Chondrocyte (in vitro differentiated cells): ENCODE data around the gene COL28A1. TPM values are rescaled to one million over a fixed set of nuclear protein-coding genes. Genes with fewer than 3 reads are reported as not detected.

Source experiments
- DNase-seq: peaks from one replicate; pipeline ENCODE4 v3.0.0; 2021; ENCODE audit warnings: mixed read lengths, low spot score
- H3K27ac Mint-ChIP-seq: one replicate; pipeline ENCODE4 v1.8.0; 2021; ENCODE audit warnings: mild to moderate bottlenecking, moderate library complexity, mixed read lengths; ENCODE audit not compliant: unreplicated experiment
- H3K27me3 Mint-ChIP-seq: 2 replicates; pipeline ENCODE4 v1.8.0; 2021; ENCODE audit warnings: low read depth, mixed read lengths
- H3K36me3 Mint-ChIP-seq: 2 replicates; pipeline ENCODE4 v1.8.0; 2021; ENCODE audit warnings: low read depth, mixed read lengths
- H3K4me1 Mint-ChIP-seq: 2 replicates; pipeline ENCODE4 v1.8.0; 2021; ENCODE audit warnings: low read depth, mild to moderate bottlenecking, mixed read lengths
- H3K4me3 Mint-ChIP-seq: one replicate; pipeline ENCODE4 v1.8.0; 2021; ENCODE audit warnings: mild to moderate bottlenecking, moderate library complexity, mixed read lengths; ENCODE audit not compliant: unreplicated experiment
- H3K9me3 Mint-ChIP-seq: 2 replicates; pipeline ENCODE4 v1.8.0; 2021; ENCODE audit warnings: low read depth, mixed read lengths
- CTCF ChIP-seq: fragments of 200-600 bp; sonication (generic); IDR thresholded peaks from 2 replicates; pipeline ENCODE4 v1.5.0; 2021; ENCODE audit warnings: antibody characterized with exemption, mild to moderate bottlenecking, moderate library complexity
- total RNA-seq: library from RNA; stranded (reverse); gene quantifications from 3 replicates; pipeline ENCODE4 v1.2.1, GENCODE V29; 2021

COL28A1 gene
- total RNA-seq, 1 donor from 2014 or later = 0.25 TPM

GRCh38 chr7:7579638-7580037, 44.0 kb upstream of the COL28A1 start:
- Mint-ChIP-seq H3K36me3 (peaks cover 2% of the 10 kb centered on the region), H3K4me3 (no peak overlapping the region), H3K27me3 (no peaks in the 10 kb centered on the region), H3K9me3 (no peaks in the 10 kb centered on the region), H3K4me1 (no peaks in the 10 kb centered on the region), H3K27ac (no peak overlapping the region)
- no peak for TF ChIP-seq CTCF
- no peak for DNase-seq

- no peak for DNase-seq
- Mint-ChIP-seq H3K27ac (no peak overlapping the region), H3K4me1 (no peaks in the 10 kb centered on the region), H3K4me3 (no peak overlapping the region), H3K9me3 (no peaks in the 10 kb centered on the region), H3K36me3 (peaks cover 2% of the 10 kb centered on the region), H3K27me3 (no peaks in the 10 kb centered on the region)
- no peak for TF ChIP-seq CTCF
Observed at GRCh38 chr7:7577888-7578287, 42.2 kb upstream of the COL28A1 start.

- no peaks in the 10 kb centered on the region for H3K4me1 Mint-ChIP-seq
- TF ChIP-seq CTCF = no peak
- H3K36me3 Mint-ChIP-seq = no peaks in the 10 kb centered on the region
- no peaks in the 10 kb centered on the region for H3K9me3 Mint-ChIP-seq
- H3K27ac Mint-ChIP-seq = no peak overlapping the region
- no peaks in the 10 kb centered on the region for H3K27me3 Mint-ChIP-seq
- H3K4me3 Mint-ChIP-seq = no peak overlapping the region
- no peak for DNase-seq
Observed at GRCh38 chr7:7576344-7576743, 40.7 kb upstream of the COL28A1 start.

- Mint-ChIP-seq H3K27me3 (no peaks in the 10 kb centered on the region), H3K4me1 (peaks cover 11% of the 10 kb centered on the region), H3K36me3 (peaks cover 1% of the 10 kb centered on the region), H3K9me3 (no peaks in the 10 kb centered on the region), H3K27ac (no peak overlapping the region), H3K4me3 (no peak overlapping the region)
- no peak for DNase-seq
- no peak for TF ChIP-seq CTCF
Observed at GRCh38 chr7:7573701-7574100, 38.0 kb upstream of the COL28A1 start.

GRCh38 chr7:7570584-7570983, 34.9 kb upstream of the COL28A1 start:
- TF ChIP-seq CTCF = no peak
- no peaks in the 10 kb centered on the region for H3K27me3 Mint-ChIP-seq
- no peak overlapping the region for H3K4me3 Mint-ChIP-seq
- H3K4me1 Mint-ChIP-seq = peaks cover 26% of the 10 kb centered on the region
- DNase-seq = no peak
- no peak overlapping the region for H3K27ac Mint-ChIP-seq
- peaks cover 1% of the 10 kb centered on the region for H3K36me3 Mint-ChIP-seq
- no peaks in the 10 kb centered on the region for H3K9me3 Mint-ChIP-seq
